ENCODE measurements around the gene OR6Q1. TPM values are rescaled to one million over a fixed set of nuclear protein-coding genes. Genes with fewer than 3 reads are reported as not detected.
"Not testable (repeated sequence)": the region's sequence is repeated elsewhere in the genome, so short reads cannot be mapped to it uniquely, and the experiment has no call there.

The OR6Q1 gene, protein sequence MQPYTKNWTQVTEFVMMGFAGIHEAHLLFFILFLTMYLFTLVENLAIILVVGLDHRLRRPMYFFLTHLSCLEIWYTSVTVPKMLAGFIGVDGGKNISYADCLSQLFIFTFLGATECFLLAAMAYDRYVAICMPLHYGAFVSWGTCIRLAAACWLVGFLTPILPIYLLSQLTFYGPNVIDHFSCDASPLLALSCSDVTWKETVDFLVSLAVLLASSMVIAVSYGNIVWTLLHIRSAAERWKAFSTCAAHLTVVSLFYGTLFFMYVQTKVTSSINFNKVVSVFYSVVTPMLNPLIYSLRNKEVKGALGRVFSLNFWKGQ
- not detected for total RNA-seq

DNA sequence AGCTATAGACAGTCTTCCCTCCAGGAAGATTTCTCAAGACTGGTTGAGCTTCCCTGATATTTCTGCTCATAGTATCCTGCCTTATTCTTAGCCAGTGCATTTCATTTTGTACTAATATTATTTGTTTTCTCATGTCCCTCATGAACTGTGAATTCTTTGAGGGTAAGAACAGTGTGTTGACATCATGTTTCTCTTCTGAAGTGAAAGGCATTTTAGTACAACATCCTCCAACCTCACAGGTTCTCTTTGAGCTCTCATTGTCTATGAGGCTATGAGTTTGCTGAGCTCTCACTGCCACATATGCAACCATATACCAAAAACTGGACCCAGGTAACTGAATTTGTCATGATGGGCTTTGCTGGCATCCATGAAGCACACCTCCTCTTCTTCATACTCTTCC, at the start of gene OR6Q1:
TSS of gene OR6Q1 (plus strand) at position 301 of the 400 bp plus-strand sequence. CDS start at position 301, 0 bp downstream.
- DNase-seq (ENCODE audit: low spot score), result no peak

GRCh38 chr11:57981536-57981935, 49.2 kb upstream of the OR6Q1 start:
- DNase-seq (ENCODE audit: low spot score), result no peak

DNA sequence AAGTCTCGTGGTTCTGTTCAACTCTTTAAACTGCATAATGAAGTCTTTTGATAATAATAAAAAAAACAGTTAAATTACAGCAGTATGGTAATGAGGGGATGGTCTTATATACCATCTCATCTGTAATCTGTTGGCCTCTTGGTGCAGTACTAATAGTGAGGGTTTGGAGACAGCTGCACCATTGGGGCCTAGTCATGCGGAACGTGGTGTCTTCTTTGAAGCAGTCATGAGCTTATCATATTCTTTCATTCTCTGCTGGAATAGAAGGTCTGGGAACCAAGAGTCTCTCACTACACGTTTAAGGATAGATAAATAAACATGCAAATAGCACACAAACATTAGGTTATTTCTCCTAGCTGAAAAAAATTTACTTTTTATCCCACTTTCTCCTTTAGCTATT, 48.0 kb upstream of the OR6Q1 start:
- no peak for DNase-seq (ENCODE audit: low spot score)

DNA sequence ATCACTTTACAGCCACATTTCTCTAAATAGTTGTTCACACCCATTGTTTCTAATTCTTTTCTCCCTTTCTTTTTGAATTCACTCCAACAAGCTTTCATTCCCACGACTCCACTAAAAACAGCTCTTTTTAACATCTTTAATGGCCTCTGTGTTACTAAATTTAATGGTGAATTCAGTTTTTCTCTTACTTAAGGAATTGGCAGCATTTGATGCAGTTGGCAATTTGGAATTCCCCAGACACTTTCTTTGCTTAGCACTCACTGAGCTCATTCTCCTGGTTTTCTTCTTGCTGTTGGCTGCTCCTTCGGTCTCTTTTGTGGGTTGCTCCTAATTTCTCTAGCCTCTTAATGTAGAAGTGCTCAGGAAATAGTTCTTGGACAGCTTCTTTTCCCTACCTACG, 47.6 kb upstream of the OR6Q1 start:
- no peak for DNase-seq (ENCODE audit: low spot score)

DNA sequence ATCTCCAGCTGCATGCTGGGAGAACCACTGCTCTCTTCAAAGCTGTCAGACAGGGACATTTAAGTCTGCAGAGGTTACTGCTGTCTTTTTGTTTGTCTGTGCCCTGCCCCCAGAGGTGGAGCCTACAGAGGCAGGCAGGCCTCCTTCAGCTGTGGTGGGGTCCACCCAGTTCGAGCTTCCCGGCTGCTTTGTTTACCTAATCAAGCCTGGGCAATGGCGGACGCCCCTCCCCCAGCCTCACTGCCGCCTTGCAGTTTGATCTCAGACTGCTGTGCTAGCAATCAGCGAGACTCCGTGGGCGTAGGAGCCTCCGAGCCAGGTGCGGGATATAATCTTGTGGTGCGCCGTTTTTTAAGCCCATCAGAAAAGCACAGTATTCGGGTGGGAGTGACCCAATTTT, 31.2 kb upstream of the OR6Q1 start:
- not testable (repeated sequence) for DNase-seq (ENCODE audit: low spot score)

GRCh38 chr11:58000021-58000420, 30.7 kb upstream of the OR6Q1 start:
- not testable (repeated sequence) for DNase-seq (ENCODE audit: low spot score)

DNA sequence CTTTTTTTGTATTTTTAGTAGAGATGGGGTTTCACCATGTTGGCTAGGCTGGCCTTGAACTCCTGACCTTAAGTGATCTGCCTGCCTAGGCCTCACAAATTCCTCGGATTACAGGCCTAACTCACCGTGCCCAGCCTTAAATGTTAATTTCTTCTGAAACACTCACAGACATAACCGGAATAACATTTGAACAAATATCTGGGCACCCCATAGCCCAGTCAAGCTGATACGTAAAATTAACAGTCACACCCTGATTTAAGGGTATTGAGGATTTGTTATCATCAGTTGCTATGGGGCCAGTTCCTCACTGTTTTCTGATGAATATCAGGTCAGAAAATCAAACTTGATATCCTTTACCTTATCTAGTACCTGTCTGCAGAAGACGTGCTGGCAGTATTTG, 30.1 kb upstream of the OR6Q1 start:
- DNase-seq (ENCODE audit: low spot score), result no peak

GRCh38 chr11:58003036-58003435, 27.7 kb upstream of the OR6Q1 start:
- DNase-seq (ENCODE audit: low spot score), result no peak

GRCh38 chr11:58003591-58003990, 27.2 kb upstream of the OR6Q1 start:
- DNase-seq (ENCODE audit: low spot score), result no peak

DNA sequence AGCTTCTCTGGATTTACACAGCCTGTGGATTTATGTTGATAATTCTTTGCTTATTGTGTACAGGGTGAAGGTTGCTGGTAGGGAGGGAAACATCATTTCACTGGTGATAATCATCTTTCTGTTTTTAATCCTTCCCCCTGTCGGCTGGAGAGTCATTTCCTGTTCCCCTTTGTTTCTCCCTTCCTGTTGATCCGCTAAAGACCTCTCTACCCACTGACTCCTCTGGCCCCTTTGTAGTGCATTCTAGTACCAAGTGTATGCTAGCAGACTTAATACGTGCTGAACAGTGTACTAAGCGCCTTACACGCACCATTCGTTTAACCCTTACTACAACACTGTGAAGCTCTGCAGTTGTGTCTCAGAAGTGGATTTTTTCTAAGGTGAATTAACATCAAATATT, 26.1 kb upstream of the OR6Q1 start:
- no peak for DNase-seq (ENCODE audit: low spot score)

DNA sequence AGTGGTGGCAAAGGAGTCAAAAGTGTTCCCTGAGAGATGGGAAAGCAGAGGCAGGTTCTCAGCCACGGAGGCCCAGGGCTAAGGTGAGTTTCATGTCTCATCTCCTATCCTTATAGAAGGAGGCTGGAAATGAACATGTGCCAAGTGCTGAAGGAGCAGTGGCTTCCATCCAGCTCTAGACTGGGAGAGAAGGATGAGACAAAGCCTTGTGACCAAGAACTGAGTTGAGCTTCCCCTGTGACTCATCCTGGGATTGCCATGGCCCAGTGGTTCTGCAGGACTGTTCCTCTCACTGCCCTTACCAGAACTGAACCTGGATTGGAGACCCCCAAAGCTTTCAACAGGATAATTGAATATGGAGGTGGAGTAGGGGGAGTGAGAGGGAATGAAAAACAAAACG, 23.8 kb upstream of the OR6Q1 start:
- DNase-seq (ENCODE audit: low spot score), result no peak

DNA sequence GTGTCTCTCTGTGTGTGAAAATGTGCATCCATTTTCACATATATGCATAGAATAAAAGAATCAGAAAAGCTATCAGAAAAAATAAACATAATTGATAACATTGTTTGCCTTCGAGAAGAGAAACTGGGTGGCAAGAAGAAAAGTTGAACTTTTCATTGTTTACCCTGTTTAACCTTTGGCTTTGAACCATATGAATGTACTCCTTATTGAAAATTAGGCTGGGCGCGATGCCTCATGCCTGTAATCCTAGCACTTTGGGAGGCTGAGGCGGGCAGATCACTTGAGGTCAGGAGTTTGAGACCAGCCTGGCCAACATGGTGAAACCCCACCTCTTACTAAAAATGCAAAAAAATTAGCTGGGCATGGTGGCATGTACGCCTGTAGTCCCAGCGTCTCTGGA, 19.0 kb upstream of the OR6Q1 start:
- no peak for DNase-seq (ENCODE audit: low spot score)

DNA sequence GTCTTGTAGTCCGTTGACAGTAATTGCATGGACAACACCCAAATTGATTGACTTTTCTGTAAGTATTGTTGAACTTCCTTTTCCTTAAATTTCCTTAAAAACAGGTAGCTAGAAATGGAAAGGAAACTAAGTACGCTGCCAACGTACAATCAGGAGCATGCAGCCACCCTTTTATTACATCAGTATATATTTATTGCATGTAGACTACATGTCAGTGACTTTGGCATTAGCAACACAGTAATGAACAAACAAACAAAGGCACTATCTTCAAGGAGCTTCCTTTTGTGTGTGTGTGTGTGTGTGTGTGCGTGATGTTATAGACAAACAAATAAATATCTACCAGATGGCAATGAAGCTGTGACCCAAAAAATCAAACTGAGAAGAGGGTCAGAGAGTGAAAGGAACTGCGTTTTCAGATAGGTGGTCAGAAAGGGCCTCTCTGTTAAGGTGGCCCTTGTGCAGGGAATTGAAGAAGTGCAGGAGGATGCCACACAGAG, 7.3 kb upstream of the OR6Q1 start, which contains the start of gene OR9Q1:
TSS of gene OR9Q1 (plus strand) at position 447 of the 497 bp plus-strand sequence. CDS start 155,564 bp downstream, outside the sequence.
- DNase-seq (ENCODE audit: low spot score), result no peak

GRCh38 chr11:58024601-58025091, 6.1 kb upstream of the OR6Q1 start:
- DNase-seq (ENCODE audit: low spot score), result peak; percentile 40

GRCh38 chr11:58027341-58027740, 3.4 kb upstream of the OR6Q1 start:
- DNase-seq (ENCODE audit: low spot score), result no peak

DNA sequence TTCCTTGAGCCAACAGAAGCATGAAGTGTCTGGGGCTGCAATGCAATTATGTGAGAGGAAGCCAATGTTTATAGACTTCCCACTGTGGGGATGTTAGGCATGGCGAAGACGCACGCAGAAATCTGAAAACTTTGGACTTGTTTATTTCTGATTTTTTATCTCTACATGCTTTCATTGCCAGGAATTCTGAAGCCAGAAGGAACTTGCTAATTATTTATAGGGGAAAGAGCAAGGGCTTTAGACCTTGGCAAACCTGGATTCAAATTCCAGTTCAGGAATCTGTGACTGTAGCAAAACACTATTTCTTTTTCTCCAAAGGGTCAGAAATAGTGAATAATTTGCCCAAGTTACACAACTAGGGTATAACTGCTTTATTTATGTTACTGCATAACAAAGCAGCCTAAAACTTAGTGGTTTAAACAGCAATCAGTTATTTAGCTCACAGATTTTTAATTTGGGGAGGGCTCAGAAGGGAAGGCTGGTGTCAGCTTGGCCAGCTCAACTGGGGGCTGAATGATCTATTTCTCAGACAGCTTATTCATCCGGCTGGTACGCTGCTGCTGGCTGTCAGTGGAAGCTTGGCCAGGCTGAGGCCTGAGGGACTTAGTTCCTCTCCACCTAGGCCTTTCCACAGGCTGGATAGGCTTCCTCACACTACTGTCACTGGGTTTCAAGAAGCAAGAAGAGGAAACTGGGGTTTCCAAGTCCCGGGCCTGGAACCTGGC, 1.9 kb upstream of the OR6Q1 start:
- DNase-seq (ENCODE audit: low spot score), result peak; percentile 27

- no peak for DNase-seq (ENCODE audit: low spot score)
Measured at GRCh38 chr11:58034471-58034870, 3.7 kb downstream of the OR6Q1 start.

GRCh38 chr11:58039589-58039988, 8.8 kb downstream of the OR6Q1 start:
- DNase-seq (ENCODE audit: low spot score), result no peak

DNA sequence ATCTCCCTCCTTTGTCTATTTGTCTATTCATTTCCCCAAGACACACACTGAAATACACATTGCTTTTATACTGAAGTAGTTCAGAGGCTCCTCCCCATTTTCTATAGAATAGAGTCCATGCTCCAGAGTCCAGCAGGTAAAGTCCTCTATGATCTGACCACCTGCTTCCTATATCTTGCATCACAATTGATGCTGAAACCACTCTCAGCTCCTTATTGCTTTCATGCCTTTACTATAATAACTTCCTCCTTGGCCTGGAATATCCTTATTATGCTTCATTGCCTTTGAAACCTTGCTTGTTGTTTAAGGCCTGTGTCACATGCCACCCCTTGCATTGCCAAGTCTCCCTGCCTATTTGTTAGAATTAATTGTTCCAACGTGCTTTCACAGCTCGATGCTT, 12.6 kb downstream of the OR6Q1 start:
- DNase-seq (ENCODE audit: low spot score), result no peak

DNA sequence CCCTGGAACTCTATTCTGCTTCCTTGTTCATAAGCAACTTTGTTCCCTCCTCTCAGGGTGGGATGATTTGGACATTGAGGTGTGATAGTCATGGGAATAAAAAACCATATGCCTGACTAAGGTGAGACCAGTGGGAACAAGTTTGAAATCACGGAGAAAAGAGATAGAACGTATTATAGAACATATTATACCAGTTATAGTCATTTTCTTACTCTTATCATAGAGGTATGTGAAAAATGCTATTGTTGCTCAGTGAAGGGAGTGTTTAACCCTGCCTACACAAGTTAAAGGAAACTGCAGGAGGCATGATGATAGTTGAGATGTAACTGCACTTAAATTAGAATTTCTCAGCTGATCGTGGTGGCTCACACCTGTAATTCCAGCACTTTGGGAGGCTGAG, 15.5 kb downstream of the OR6Q1 start:
- no peak for DNase-seq (ENCODE audit: low spot score)

GRCh38 chr11:58047818-58048217, 17.1 kb downstream of the OR6Q1 start:
- no peak for DNase-seq (ENCODE audit: low spot score)

- no peak for DNase-seq (ENCODE audit: low spot score)
Measured at GRCh38 chr11:58055806-58056401, 25.2 kb downstream of the OR6Q1 start.
